Measurements from ENCODE around the gene GABRG3. TPM values are rescaled to one million over a fixed set of nuclear protein-coding genes. Genes with fewer than 3 reads are reported as not detected.

Gene GABRG3
- not detected for total RNA-seq

- Mint-ChIP-seq H3K36me3 (no peaks in the 10 kb centered on the region), H3K9me3 (no peaks in the 10 kb centered on the region), H3K4me3 (no peak within 1 kb of the TSS), H3K4me1 (ENCODE audit: low read depth in 2 of 2) (no peaks in the 10 kb centered on the region), H3K27me3 (peaks cover 0 to 7% of the 10 kb centered on the region in 2 donors), H3K27ac (no peak within 1 kb of the TSS)
- DNase-seq (ENCODE audit: low spot score) (no peak), ATAC-seq (peak in 1 of 2 donors; percentile 24)
Observed at GRCh38 chr15:26970712-26971210, at the start of gene GABRG3. TSS of gene GABRG3 (plus strand) at chr15:26971181.

DNA sequence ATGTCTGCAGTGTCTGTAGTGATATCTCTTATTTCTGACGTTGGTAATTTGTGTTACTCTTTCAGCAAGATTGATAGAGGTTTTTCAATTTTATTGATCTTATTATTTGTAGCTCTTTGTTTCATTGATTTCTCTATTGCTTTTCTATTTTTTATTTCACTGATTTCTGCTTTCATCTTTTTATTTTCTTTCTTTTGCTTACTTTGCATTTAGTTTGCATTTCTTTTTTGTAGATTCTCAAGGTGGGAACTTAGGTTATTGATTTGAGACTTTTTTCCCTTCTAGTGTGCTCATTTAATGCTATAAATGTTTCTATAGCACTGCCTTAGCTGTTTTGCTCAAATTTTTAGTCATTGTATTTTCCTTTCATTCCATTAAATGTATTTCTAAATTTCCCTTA lies 49.5 kb upstream of the GABRG3 start:
- H3K27ac Mint-ChIP-seq = no peak overlapping the region
- no peak overlapping the region for H3K4me3 Mint-ChIP-seq
- H3K27me3 Mint-ChIP-seq = no peaks in the 10 kb centered on the region
- H3K36me3 Mint-ChIP-seq = no peaks in the 10 kb centered on the region
- DNase-seq (ENCODE audit: low spot score) (no peak), ATAC-seq (no peak)
- H3K4me1 Mint-ChIP-seq (ENCODE audit: low read depth in 2 of 2) = no peaks in the 10 kb centered on the region
- H3K9me3 Mint-ChIP-seq = no peaks in the 10 kb centered on the region

DNA sequence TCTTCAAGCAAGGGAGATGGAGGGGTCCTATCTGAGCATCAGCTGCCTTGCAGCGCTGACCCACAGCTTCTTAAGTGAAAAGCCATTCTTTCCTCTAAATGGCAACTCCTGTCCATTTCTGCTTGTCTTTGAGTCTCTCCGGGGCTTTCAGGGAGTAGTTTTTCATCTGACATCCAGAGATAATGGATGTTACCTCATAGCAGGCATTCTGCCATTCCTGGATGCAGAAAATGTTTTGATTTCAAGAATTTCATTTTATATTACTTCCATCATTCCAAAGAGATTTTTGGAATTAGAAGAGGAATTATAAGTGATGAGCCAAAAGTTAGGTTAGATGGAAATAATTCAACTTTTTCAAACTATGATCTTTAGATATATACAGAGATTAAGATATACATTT lies 44.9 kb upstream of the GABRG3 start:
- Mint-ChIP-seq H3K4me3 (no peak overlapping the region), H3K27ac (no peak overlapping the region)
- no peak for ATAC-seq

GRCh38 chr15:26928051-26928450 lies 42.9 kb upstream of the GABRG3 start:
- no peak overlapping the region for H3K27ac Mint-ChIP-seq
- peaks cover 11% of the 10 kb centered on the region for H3K9me3 Mint-ChIP-seq
- DNase-seq (ENCODE audit: low spot score) (no peak), ATAC-seq (no peak)
- H3K36me3 Mint-ChIP-seq = peaks cover 6% of the 10 kb centered on the region
- H3K27me3 Mint-ChIP-seq = no peaks in the 10 kb centered on the region
- no peaks in the 10 kb centered on the region for H3K4me1 Mint-ChIP-seq (ENCODE audit: low read depth in 2 of 2)
- no peak overlapping the region for H3K4me3 Mint-ChIP-seq

More for the DNA sequence above, 44.9 kb upstream of the GABRG3 start:
- Mint-ChIP-seq H3K4me1 (ENCODE audit: low read depth in 2 of 2) (no peaks in the 10 kb centered on the region), H3K36me3 (peaks cover 6% of the 10 kb centered on the region), H3K9me3 (peaks cover 5% of the 10 kb centered on the region), H3K27me3 (no peaks in the 10 kb centered on the region)
- DNase-seq (ENCODE audit: low spot score) = no peak

DNA sequence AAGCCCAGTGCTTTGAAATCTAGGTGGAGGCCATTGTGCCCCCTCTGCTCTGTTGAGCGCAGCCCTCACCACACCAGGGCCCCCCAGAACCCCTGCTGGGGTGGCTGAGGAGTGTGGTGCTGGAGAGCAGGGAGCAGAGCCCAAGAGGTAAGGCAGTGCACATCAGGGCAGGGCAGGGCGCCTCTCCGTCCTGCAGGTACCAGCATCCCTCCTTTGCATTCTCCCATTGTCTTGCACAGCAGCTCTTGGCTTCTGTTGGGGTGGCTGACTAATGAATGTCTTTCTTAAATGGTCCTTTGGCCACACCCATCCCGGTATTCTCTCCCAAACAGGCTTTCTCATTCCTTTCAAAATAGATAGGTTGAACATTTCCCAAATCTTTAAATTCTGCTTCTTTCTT lies 41.4 kb upstream of the GABRG3 start:
- ATAC-seq = no peak
- no peak overlapping the region for H3K4me3 Mint-ChIP-seq
- no peaks in the 10 kb centered on the region for H3K27me3 Mint-ChIP-seq
- no peaks in the 10 kb centered on the region for H3K4me1 Mint-ChIP-seq (ENCODE audit: low read depth in 2 of 2)
- H3K27ac Mint-ChIP-seq = no peak overlapping the region
- DNase-seq (ENCODE audit: low spot score) = no peak
- peaks cover 14% of the 10 kb centered on the region for H3K9me3 Mint-ChIP-seq
- H3K36me3 Mint-ChIP-seq = peaks cover 6% of the 10 kb centered on the region

- no peak for DNase-seq (ENCODE audit: low spot score)
- H3K9me3 Mint-ChIP-seq = peaks cover 20% of the 10 kb centered on the region
- H3K27ac Mint-ChIP-seq = no peak overlapping the region
- peaks cover 6% of the 10 kb centered on the region for H3K36me3 Mint-ChIP-seq
- H3K4me1 Mint-ChIP-seq (ENCODE audit: low read depth in 2 of 2) = no peaks in the 10 kb centered on the region
- no peak overlapping the region for H3K4me3 Mint-ChIP-seq
- no peaks in the 10 kb centered on the region for H3K27me3 Mint-ChIP-seq
- no peak for ATAC-seq
Observed at GRCh38 chr15:26934848-26935247, 36.1 kb upstream of the GABRG3 start.

GRCh38 chr15:26935322-26935721 lies 35.7 kb upstream of the GABRG3 start:
- peak in 1 of 2 donors; percentile 15 for ATAC-seq
- H3K4me3 Mint-ChIP-seq = no peak overlapping the region

GRCh38 chr15:26936502-26936901 lies 34.5 kb upstream of the GABRG3 start:
- H3K4me1 Mint-ChIP-seq (ENCODE audit: low read depth in 2 of 2) = no peaks in the 10 kb centered on the region
- no peaks in the 10 kb centered on the region for H3K27me3 Mint-ChIP-seq
- no peak for ATAC-seq
- no peaks in the 10 kb centered on the region for H3K36me3 Mint-ChIP-seq
- no peak overlapping the region for H3K4me3 Mint-ChIP-seq
- DNase-seq (ENCODE audit: low spot score) = no peak
- H3K27ac Mint-ChIP-seq = no peak overlapping the region
- peaks cover 14% of the 10 kb centered on the region for H3K9me3 Mint-ChIP-seq

More at GRCh38 chr15:26935322-26935721, 35.7 kb upstream of the GABRG3 start:
- H3K9me3 Mint-ChIP-seq = peaks cover 18% of the 10 kb centered on the region
- DNase-seq (ENCODE audit: low spot score) = no peak
- no peaks in the 10 kb centered on the region for H3K27me3 Mint-ChIP-seq
- peaks cover 2% of the 10 kb centered on the region for H3K36me3 Mint-ChIP-seq
- H3K27ac Mint-ChIP-seq = no peak overlapping the region
- H3K4me1 Mint-ChIP-seq (ENCODE audit: low read depth in 2 of 2) = no peaks in the 10 kb centered on the region

GRCh38 chr15:26937134-26937533 lies 33.8 kb upstream of the GABRG3 start:
- Mint-ChIP-seq H3K27ac (no peak overlapping the region), H3K9me3 (peaks cover 10% of the 10 kb centered on the region), H3K4me3 (no peak overlapping the region), H3K27me3 (no peaks in the 10 kb centered on the region), H3K36me3 (no peaks in the 10 kb centered on the region), H3K4me1 (ENCODE audit: low read depth in 2 of 2) (no peaks in the 10 kb centered on the region)
- ATAC-seq (peak in 1 of 2 donors; percentile 25), DNase-seq (ENCODE audit: low spot score) (no peak)

DNA sequence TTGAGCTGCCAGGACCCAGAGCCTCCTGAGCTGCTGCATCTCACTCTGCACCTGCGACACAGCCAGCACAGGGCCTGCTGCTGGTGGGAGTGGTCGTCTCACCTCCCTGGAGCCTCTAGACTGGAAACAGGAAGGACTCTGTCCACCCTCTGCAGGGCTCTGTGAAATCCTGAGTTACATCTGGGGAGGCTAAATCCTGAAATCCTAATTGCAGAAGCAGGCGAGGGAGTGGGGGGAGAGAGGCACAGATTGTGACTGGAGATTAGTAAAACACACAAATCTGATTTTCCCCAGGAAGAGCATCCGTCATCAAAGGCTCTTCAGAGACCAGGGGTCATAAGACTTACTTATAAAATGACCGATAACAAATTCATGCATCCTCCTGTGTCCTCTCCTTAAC lies 31.6 kb upstream of the GABRG3 start:
- Mint-ChIP-seq H3K27me3 (no peaks in the 10 kb centered on the region), H3K4me1 (ENCODE audit: low read depth in 2 of 2) (no peaks in the 10 kb centered on the region), H3K27ac (no peak overlapping the region), H3K36me3 (no peaks in the 10 kb centered on the region), H3K9me3 (peaks cover 7% of the 10 kb centered on the region), H3K4me3 (no peak overlapping the region)
- DNase-seq (ENCODE audit: low spot score) = no peak
- ATAC-seq = no peak

GRCh38 chr15:26941489-26941888 lies 29.5 kb upstream of the GABRG3 start:
- H3K4me3 Mint-ChIP-seq = no peak overlapping the region
- H3K27ac Mint-ChIP-seq = no peak overlapping the region
- H3K9me3 Mint-ChIP-seq = no peaks in the 10 kb centered on the region
- H3K36me3 Mint-ChIP-seq = no peaks in the 10 kb centered on the region
- DNase-seq (ENCODE audit: low spot score) (no peak), ATAC-seq (no peak)
- no peaks in the 10 kb centered on the region for H3K4me1 Mint-ChIP-seq (ENCODE audit: low read depth in 2 of 2)
- no peaks in the 10 kb centered on the region for H3K27me3 Mint-ChIP-seq

DNA sequence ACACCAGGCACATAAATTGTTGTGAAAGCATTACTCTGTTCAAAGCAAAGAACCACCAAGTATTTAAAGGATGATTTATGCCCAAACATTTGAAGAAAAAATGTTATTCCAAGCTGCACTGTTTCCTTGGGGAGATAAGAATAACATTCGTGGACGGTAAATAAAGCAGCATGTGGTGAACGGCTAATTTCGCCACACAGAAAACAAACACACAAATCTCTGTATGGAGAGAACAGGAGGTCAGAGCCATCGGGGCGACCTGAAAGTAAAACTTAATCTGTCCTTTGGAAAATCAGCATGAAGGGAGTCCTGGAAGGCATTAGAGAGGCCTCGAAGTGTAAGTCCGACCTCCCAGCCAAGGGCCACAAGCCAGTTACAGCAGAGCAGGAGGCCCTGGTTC lies 27.1 kb upstream of the GABRG3 start:
- DNase-seq (ENCODE audit: low spot score) (no peak), ATAC-seq (no peak)
- Mint-ChIP-seq H3K36me3 (no peaks in the 10 kb centered on the region), H3K9me3 (no peaks in the 10 kb centered on the region), H3K27me3 (no peaks in the 10 kb centered on the region), H3K27ac (no peak overlapping the region), H3K4me1 (ENCODE audit: low read depth in 2 of 2) (no peaks in the 10 kb centered on the region), H3K4me3 (no peak overlapping the region)

DNA sequence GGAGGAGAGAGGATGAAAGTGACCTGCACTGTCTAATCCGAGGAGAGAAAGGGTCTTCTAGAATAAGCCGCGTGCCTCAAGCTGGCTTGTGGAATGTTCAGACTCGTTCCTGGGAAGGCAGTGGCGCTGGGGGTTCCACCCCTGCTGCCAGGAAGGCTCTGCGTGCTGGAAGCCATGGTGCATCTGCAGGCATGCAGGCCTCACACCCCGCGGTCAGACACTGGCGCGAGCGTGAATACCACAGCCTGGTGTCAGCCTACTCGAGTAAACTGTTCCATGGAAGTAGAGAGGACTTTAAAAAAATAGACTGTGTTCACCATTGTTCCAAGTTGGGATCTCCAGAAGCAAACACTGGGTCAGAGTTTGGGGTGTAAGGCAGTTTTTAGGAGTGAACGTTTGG lies 25.9 kb upstream of the GABRG3 start:
- Mint-ChIP-seq H3K36me3 (no peaks in the 10 kb centered on the region), H3K27me3 (no peaks in the 10 kb centered on the region), H3K4me3 (no peak overlapping the region), H3K27ac (no peak overlapping the region), H3K4me1 (ENCODE audit: low read depth in 2 of 2) (no peaks in the 10 kb centered on the region), H3K9me3 (no peaks in the 10 kb centered on the region)
- no peak for DNase-seq (ENCODE audit: low spot score)
- no peak for ATAC-seq

DNA sequence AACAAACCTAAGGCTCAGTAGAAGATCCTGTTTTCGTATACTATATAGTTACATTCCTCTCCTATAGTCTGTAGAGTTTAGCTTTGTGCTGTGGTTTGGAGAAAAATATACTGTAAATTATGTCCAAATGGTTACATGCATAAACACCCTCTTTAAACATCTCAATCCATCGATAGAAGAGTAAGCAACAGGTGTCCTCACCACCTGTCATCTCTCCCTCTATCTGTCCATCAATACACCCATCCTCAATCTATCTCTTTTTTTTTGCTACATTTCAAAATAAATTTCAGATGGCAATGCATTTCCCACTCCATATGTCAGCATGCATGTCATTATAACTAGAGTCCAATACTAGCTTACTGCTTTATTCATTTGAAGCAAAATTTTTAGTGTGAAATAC lies 21.0 kb upstream of the GABRG3 start:
- H3K27ac Mint-ChIP-seq = no peak overlapping the region
- H3K36me3 Mint-ChIP-seq = no peaks in the 10 kb centered on the region
- peaks cover 6% of the 10 kb centered on the region for H3K9me3 Mint-ChIP-seq
- H3K4me3 Mint-ChIP-seq = no peak overlapping the region
- ATAC-seq (no peak), DNase-seq (ENCODE audit: low spot score) (no peak)
- H3K27me3 Mint-ChIP-seq = no peaks in the 10 kb centered on the region
- no peaks in the 10 kb centered on the region for H3K4me1 Mint-ChIP-seq (ENCODE audit: low read depth in 2 of 2)

DNA sequence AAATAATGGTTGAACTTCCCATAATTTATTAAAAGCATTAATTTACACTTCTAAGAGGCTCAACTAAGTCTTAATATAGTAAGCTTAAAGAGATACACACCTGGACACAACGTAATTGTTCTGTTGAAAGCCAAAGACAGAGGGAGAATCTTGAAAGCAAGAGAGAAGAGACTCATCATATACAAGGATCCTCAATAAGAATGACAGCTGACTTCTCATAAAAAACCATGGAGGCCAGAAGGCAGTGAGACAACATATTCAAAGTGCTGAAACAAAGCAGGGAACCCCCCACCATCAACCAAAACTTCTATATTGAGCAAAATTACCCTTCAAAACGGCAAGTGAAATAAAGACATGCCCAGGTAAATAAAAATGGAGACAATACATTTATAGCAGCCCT lies 16.6 kb upstream of the GABRG3 start:
- no peak for ATAC-seq

More for the DNA sequence above, 16.6 kb upstream of the GABRG3 start:
- Mint-ChIP-seq H3K4me1 (ENCODE audit: low read depth in 2 of 2) (no peaks in the 10 kb centered on the region), H3K27ac (no peak overlapping the region), H3K27me3 (no peaks in the 10 kb centered on the region), H3K36me3 (no peaks in the 10 kb centered on the region), H3K4me3 (no peak overlapping the region), H3K9me3 (peaks cover 13% of the 10 kb centered on the region)
- DNase-seq (ENCODE audit: low spot score) = no peak
